HG03139 (cell line): ENCODE measurements around the gene ENG.

ENCODE experiments used
- ATAC-seq: cut with Tn5 transposase; IDR thresholded peaks from one replicate; pipeline ENCODE4 v1.9.1; 2021; ENCODE audit not compliant: unreplicated experiment

ENG gene

DNA sequence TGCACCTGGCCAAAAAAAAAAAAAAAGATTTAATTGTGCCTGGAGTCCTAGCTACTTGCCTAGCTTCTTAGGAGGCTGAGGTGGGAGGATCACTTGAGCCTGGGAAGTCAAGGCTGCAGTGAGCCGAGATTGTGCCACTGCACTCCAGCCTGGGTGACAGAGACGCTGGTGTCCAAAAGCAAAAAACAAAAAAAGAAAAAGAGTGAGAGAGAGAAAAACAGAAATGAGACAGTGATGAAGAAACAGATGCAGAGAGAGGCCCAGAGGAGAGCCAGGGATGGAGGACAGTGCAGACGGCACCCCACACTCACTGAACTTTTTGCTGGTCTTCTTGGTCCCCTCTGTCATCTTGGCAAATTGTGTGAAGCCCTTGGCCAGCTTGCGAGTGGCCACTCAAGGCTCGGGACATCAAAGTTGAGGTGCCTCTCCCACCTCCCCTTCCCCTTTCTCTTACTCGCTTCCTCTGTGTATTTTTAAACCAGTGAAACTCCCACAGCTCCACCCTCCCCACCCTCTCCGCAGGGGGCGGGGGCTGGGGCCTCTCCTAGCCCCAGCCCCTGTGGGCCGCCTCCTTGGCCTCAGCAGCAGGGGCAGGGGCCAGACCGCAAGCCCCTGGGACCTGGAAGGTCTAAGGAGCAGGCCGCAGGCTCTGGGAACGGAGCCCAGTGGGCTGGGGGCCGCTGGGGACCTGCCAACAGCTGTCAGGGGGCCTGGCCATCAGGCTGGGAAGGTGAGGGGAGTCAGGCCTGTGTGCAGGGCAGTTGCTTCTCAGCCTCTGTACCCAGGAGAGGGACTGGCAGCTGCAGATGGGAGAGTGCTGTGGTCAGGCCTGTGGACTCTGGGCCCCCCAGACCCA, 76.0 kb downstream of the ENG start, which contains the start of gene SH2D3C:
Gene SH2D3C, minus strand, starts transcription at position 387 of the 856 bp plus-strand sequence. Its CDS starts 39 bp downstream, at position 348.
- no peak for ATAC-seq

DNA sequence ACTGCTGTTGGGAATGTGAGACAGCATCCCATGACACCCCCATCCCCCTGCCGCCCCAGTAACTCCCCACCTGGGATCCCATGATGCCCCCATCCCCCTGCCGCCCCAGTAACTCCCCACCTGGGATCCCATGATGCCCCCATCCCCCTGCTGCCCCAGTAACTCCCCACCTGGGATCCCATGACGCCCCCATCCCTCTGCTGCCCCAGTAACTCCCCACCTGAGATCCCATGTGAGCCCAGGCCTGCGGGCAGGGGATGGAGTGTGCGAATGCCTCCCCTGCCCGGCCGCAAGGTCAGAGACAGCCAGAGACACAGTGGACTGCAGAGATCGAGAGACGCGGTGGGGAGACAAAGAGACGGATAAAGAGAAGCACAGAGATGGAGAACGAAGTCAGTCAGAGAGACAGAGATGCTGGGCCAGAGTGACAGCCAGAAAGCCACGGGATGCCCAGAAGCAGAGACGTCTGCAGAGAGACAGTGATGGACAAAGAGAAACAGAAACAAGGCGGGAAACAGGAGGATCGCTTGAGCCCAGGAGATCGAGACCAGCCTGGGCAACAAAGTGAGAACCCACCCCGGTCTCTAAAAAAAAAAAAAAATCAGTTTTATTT, 77.0 kb downstream of the ENG start:
- ATAC-seq, result no peak

DNA sequence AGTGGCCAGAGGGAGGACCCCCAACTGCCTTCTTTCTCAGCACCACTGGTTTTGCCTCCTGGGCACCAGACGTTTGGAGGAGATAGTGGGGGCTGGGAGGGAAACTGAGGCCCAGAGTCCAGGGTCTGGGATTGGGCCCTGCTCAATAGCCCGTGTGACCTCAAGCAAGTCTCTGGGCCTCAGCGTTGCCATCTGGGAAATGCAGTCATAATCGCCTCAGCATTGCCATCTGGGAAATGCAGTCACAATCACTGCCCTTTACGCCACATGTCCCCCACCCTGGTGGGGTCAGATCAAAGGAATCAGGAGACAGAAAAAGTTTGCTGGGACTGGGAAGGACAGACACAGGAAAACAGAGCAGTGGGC, 77.6 kb downstream of the ENG start:
- no peak for ATAC-seq

DNA sequence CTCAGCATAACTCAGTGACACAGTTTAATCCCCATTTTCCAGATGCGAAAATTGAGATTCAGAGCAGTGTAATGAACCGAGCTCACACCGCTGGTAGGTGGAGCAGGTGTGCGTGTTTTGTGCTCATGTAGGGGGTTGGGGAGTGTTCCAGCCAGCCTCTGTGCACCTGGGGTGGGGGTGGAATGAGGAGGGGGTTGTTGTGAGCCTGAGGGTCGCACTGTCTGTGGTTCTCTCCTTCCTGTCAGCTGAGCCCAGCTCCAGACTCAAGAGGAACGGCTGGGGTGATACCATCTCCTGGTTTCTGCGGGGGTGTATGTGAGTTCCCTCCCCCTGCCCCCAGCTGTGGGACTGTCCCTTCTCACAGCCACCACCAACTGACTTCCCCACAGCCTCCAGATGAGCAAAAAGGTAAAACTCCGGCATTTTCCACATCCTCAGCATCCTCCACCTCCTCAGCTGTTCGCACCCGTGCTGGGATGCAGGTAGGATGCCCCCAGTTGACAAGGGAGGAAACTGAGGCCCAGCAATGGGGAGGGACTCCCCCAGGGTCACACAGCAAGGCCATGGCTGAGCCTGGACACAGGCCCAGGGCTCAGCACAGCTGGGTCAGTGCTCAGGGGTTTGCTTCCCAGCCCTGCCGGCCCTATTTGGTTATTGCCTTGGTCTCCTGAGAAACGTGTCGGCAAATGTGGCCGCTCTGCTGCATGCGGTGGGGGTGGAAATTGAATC, 78.1 kb downstream of the ENG start:
- ATAC-seq, result no peak

DNA sequence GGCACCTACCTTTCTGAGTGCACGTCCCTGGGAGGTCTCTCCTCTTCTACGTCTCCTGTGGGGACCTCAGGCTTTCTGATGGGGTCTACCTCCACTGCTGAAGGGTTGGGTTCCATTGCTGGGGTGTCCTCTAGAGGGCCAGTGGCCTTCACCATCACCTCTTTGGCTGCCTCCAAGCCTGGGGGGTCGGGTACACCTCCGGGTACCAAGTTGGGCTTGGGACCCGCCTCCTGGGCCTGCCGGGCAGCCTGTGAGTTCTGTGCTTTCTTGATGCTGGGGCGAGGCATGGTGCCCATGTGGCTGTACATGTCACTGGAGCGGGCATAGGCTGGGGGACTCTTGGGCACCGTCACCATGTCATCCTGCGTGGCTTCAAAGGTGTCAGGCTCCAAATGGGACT, 80.5 kb downstream of the ENG start:
- no peak for ATAC-seq

DNA sequence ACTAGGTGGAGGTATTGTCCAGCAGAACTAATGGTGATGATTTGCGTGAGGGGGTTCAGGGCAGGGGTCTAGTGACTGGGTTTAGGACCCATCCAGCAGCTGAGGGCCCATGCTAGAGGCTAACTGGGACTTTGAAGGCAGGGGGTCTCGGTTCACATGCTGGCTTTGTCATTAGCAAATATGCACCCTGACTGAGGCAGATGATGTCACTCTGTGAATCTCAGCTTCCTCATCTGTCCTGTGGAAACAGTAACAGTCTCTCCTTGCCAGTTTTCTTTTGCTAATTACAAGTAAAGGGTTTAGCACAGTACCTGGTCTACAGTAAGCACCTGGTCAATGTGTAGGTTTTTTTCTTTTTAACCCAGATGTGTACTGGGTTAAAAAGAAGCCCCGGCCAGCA, 81.2 kb downstream of the ENG start:
- ATAC-seq, result no peak

DNA sequence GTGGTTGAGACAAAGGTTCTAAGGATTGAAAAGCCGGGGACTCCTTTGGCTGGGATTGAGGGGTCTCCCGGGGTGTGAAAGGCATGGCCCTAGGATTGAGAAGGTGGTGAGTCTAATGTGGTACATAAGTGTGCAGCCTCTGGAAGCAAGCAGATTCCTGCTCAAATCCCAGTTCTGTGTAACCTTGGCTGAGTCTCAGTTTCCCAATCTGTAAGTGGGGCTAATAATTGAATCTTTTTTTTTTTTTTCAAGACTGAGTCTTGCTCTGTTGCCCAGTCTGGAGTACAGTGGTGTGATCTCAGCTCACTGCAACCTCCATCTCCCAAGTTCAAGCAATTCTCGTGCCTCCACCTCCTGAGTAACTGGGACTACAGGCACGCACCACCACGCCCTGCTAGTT, 81.9 kb downstream of the ENG start:
- no peak for ATAC-seq

DNA sequence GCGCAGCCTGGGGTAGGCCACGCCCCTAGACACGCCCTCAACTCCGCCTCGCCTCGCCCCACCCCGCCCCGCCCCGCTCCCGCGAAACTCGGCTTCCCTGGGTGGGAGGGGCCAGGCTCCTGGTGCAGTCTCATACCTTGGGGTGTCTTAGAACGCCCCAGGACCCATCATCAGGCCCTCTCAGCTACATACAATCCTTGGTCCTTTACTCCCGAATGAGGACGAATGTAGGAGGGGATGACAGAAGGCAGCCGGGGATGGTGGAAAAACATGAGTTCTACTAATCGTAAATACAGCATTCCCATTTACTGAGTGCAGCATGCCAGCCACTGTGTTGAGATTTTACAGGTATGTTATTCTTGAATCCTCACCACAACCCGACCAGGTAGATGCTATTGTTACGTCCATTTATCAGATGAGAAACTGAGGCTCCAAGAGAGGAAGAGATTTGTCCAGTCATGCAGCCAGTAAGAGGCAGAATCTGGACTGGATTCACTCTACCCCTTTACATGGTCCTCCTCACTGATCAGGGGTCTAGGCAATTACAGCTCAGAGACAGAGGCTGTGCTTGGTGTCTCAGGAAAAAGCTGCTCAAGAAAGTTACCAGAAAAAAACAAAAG, 82.8 kb downstream of the ENG start:
- no peak for ATAC-seq

DNA sequence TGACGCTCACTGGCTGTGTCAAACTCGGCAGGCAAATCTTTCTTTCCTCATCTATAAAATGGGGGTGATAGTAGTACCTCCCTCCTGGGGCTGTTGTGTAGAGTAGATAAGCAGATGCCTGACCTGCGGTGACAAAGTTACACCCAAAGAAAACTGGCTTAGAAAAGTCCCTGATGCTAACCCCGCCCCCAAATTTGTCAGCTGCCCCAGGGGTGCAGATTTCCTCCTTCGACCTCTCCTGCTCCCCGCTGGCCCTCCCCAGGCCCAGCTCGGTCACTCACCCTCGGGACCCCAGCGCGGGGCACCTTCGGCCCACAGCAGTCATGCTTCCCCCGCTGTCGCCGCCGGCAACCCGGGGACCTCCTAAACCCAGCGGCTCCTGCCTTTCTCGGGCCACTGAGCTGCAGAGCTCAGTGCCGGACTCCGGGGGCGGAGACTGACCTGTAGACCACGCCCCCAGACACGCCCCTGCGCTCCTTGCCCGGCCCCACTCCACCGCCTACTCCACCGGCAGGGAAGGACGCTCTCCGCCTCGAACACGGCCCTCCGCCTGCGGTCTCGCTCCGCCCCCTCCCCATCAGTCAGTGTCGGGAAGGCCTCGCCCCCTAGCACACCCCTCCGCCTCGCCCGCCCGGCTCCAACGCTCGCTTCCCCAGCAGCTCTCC, 83.4 kb downstream of the ENG start:
- peak; percentile 90 for ATAC-seq

DNA sequence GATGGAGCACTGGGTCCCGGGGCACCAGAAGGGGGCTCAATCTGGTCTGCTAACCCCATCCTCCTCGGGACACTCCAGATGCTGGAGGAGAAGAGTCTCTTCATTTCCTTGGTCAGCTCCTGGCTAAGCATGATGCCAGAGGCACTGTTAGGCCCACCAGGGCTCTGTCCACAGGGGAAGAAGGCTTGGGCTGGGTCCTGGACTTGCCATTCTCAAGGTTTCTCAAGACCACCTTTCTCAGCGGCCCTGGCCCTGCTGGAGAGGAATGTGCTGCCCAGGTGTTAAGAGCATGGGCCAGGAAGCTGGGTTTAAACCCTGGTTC, 83.9 kb downstream of the ENG start:
- no peak for ATAC-seq

DNA sequence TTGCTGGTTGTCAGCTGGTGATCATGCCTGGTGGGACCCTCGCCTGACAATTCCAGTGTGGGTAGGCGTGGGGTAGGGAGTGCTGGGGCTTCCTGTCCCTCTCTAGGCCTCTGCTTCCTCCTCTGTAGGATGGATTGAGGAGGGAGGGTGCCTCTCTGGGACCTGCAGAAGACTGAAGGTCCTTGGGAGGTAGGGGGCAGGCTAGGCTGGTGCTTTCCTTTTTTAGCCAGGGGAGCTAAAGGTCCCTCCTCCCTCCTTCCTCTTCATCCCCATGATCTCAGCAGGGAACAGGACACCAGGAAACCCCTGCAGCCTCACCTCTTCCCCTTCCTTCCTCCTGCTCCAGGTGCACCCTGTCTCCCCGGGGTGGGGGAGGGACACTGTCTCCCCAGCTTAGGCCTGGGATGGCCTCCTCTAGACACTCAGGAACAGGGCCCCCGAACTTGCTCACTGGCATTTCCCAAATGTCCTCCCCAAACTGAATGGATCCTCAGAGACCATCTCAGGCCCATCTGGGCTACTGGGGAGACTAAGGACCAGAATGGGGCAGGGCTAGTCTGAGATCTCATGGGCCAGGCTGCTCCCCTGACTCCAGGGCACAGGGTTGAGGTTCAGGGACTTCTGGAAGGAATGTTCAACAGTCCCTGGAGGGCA, 84.4 kb downstream of the ENG start:
- no peak for ATAC-seq

DNA sequence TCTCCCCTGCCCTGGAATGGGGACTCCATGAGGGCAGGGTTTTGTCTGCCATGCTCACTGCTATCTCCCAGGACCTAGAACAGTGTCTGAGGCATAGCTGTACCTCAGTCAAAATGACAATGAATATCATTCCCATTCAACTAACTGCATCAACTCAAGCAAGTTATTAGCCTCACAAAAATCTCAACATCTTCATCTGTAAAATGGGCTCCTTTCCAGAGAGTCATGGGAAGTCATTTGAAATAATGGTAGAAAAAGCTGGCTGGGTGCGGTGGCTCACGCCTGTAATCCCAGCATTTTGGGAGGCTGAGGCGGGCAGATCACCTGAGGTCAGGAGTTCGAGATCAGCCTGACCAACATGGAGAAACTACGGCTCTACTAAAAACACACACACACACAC, 85.4 kb downstream of the ENG start:
- no peak for ATAC-seq

DNA sequence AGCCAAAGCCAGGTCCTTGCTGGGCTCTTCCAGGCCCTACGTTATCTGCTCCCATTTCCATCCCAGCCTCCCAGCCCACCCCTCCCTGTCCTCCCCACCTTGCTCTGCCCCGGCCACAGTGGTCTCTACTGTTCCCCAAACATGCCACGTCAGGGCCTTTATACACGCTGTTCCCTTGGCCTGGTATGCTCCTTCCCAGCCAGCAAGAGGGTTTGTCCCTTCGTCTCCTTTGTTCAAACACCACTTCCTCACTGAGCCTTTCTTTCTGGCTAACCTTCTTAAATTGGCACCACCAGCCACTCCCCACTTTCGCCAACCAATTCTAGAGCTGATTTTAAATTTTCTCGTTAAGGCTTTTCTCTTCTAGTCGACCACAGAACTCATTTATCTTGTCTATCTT, 85.8 kb downstream of the ENG start:
- no peak for ATAC-seq

DNA sequence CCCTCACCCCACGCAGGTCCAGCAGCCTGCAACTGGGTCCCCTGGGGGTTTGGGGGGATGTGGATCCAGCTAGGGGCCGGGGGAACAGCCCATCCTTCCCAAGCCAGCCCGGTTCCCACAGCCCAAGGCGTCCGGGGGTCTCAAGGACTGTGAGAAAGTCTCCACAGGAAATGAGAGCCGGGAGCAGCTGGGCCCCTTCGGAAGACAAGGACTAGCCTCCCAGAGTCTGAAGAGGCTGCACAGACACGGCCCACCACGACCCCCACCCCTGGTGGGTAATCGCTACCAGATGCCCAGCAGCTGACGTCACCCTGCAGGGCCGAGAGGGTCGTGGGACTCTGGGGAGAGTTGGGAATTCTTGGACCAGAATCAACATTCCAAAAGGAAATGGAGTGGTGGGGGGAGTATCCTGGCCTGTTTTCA, 86.5 kb downstream of the ENG start:
- no peak for ATAC-seq

DNA sequence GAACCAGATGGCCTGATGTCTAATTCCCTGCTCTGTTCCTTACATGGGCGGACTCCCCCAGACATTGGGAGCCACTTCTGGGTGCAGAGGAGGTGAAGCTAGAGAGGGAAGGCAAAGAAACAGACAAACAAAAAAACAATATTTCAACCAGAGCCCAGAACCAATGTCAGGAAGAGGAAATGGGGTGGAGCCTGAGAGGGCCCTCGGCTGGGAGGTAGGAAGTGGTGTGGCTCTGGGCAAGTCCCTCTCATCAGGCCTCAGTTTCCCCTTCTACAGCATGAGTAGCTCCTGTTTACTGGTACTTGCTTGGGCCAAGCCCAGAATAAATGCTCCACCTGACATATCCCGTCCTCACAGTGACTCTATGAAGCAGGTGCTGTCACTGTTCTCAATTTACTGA, 87.0 kb downstream of the ENG start:
- ATAC-seq, result no peak

DNA sequence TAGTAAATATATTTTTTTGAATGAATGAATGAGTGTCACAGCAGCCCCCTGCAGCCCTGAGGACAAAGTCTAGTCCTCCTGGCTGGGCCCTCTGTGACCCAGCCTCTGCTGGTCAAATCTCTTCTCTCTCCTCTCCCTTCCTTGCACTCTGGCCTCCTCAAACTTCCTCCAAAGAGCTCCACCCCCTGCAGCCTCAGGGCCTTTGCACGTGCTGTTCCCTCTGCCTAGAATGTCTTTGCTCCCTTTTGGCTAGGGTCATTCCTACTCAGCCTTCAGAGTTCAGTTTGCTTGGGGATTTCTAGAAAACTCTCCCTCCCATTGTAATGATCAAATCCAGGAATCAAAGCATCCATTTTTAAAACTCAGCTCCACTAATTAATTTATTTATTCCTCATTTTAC, 89.0 kb downstream of the ENG start:
- no peak for ATAC-seq
